HG02943 (cell line): ENCODE data around the gene NXF3.
"Not testable (repeated sequence)": the region's sequence is repeated elsewhere in the genome, so short reads cannot be mapped to it uniquely, and the experiment has no call there.

Experiments
- ATAC-seq: cut with Tn5 transposase; IDR thresholded peaks from one replicate; pipeline ENCODE4 v1.9.1; 2021; ENCODE audit warnings: mild to moderate bottlenecking, low read depth, moderate library complexity; ENCODE audit not compliant: unreplicated experiment

NXF3 gene

GRCh38 chrX:103092942-103093341, at the start of gene NXF3:
Gene NXF3, minus strand, starts transcription at chrX:103093143. Its CDS starts 120 bp downstream, at chrX:103093023.
- ATAC-seq, result no peak

- not testable (repeated sequence) for ATAC-seq
Observed at GRCh38 chrX:103136528-103136927, 43.6 kb upstream of the NXF3 start.

- ATAC-seq, result no peak
Observed at GRCh38 chrX:103124284-103124683, 31.3 kb upstream of the NXF3 start.

GRCh38 chrX:103120748-103121147, 27.8 kb upstream of the NXF3 start:
- ATAC-seq, result no peak

GRCh38 chrX:103116970-103117369, 24.0 kb upstream of the NXF3 start:
- ATAC-seq, result not testable (repeated sequence)

- ATAC-seq, result not testable (repeated sequence)
Observed at GRCh38 chrX:103109497-103109896, 16.6 kb upstream of the NXF3 start.

- no peak for ATAC-seq
Observed at GRCh38 chrX:103107836-103108235, 14.9 kb upstream of the NXF3 start.

- ATAC-seq, result not testable (repeated sequence)
Observed at GRCh38 chrX:103107227-103107737, 14.3 kb upstream of the NXF3 start.

GRCh38 chrX:103104370-103104769, 11.4 kb upstream of the NXF3 start:
- not testable (repeated sequence) for ATAC-seq

GRCh38 chrX:103103866-103104265, 10.9 kb upstream of the NXF3 start:
- ATAC-seq, result not testable (repeated sequence)

GRCh38 chrX:103101299-103102042, 8.5 kb upstream of the NXF3 start:
- ATAC-seq, result no peak

- no peak for ATAC-seq
Observed at GRCh38 chrX:103100484-103100883, 7.5 kb upstream of the NXF3 start.

- no peak for ATAC-seq
Observed at GRCh38 chrX:103099691-103100090, 6.7 kb upstream of the NXF3 start.

GRCh38 chrX:103098488-103098887, 5.5 kb upstream of the NXF3 start:
- ATAC-seq, result no peak

GRCh38 chrX:103081051-103081450, 11.9 kb downstream of the NXF3 start:
- no peak for ATAC-seq

GRCh38 chrX:103073467-103073866, 19.5 kb downstream of the NXF3 start:
- no peak for ATAC-seq

- ATAC-seq, result no peak
Observed at GRCh38 chrX:103066606-103067005, 26.3 kb downstream of the NXF3 start.

GRCh38 chrX:103063918-103064434, 29.0 kb downstream of the NXF3 start, which contains the start of gene BEX1:
Gene BEX1, minus strand, starts transcription at chrX:103064171. Its CDS starts 897 bp downstream, at chrX:103063274.
- ATAC-seq, result no peak

GRCh38 chrX:103063191-103063845, 29.6 kb downstream of the NXF3 start:
- no peak for ATAC-seq

GRCh38 chrX:103061486-103061885, 31.5 kb downstream of the NXF3 start:
- no peak for ATAC-seq

GRCh38 chrX:103056902-103057301, 36.0 kb downstream of the NXF3 start:
- ATAC-seq, result no peak
